HG02623 (cell line): Measurements from ENCODE around the gene POLR1A.
A peak's percentile ranks its signal among the peaks of the same experiment; 100 is the strongest.

ENCODE experiments used
- ATAC-seq: cut with Tn5 transposase; IDR thresholded peaks from one replicate; pipeline ENCODE4 v1.9.1; 2021; ENCODE audit warnings: moderate library complexity; ENCODE audit not compliant: unreplicated experiment

The POLR1A gene

GRCh38 chr2:86097114-86097896 is 8.4 kb downstream of the POLR1A start:
- no peak for ATAC-seq

- ATAC-seq, result no peak
Observed at GRCh38 chr2:86094229-86094628, 11.5 kb downstream of the POLR1A start.

- no peak for ATAC-seq
Observed at GRCh38 chr2:86087936-86088850, 17.5 kb downstream of the POLR1A start.

GRCh38 chr2:86082756-86083155 is 22.9 kb downstream of the POLR1A start:
- ATAC-seq, result no peak

GRCh38 chr2:86081724-86082123 is 24.0 kb downstream of the POLR1A start:
- no peak for ATAC-seq

GRCh38 chr2:86079981-86080911 is 25.4 kb downstream of the POLR1A start:
- peak; percentile 79 for ATAC-seq

- no peak for ATAC-seq
Observed at GRCh38 chr2:86078774-86079545, 26.7 kb downstream of the POLR1A start.

GRCh38 chr2:86075886-86076285 is 29.8 kb downstream of the POLR1A start:
- no peak for ATAC-seq

GRCh38 chr2:86074811-86075210 is 30.9 kb downstream of the POLR1A start:
- no peak for ATAC-seq

GRCh38 chr2:86074256-86074655 is 31.4 kb downstream of the POLR1A start:
- no peak for ATAC-seq

GRCh38 chr2:86073225-86073624 is 32.5 kb downstream of the POLR1A start:
- no peak for ATAC-seq

- ATAC-seq, result no peak
Observed at GRCh38 chr2:86072271-86072858, 33.3 kb downstream of the POLR1A start.

GRCh38 chr2:86070868-86071267 is 34.8 kb downstream of the POLR1A start:
- ATAC-seq, result no peak

- no peak for ATAC-seq
Observed at GRCh38 chr2:86069783-86070339, 35.8 kb downstream of the POLR1A start.

- no peak for ATAC-seq
Observed at GRCh38 chr2:86069091-86069685, 36.5 kb downstream of the POLR1A start.

- ATAC-seq, result no peak
Observed at GRCh38 chr2:86068648-86069047, 37.0 kb downstream of the POLR1A start.

GRCh38 chr2:86068136-86068588 is 37.5 kb downstream of the POLR1A start:
- ATAC-seq, result peak; percentile 40

- ATAC-seq, result no peak
Observed at GRCh38 chr2:86066915-86067314, 38.8 kb downstream of the POLR1A start.

GRCh38 chr2:86066007-86066578 is 39.6 kb downstream of the POLR1A start:
- ATAC-seq, result no peak
